H54 (cell line): Measurements from ENCODE around the gene DDX51.
A peak's percentile ranks its signal among the peaks of the same experiment; 100 is the strongest.
"Not testable (repeated sequence)": the region's sequence is repeated elsewhere in the genome, so short reads cannot be mapped to it uniquely, and the experiment has no call there.

ENCODE experiments used
- DNase-seq: peaks from one replicate; pipeline ENCODE4 v3.0.0; 2011; ENCODE audit warnings: low spot score, mixed read lengths; ENCODE audit not compliant: insufficient read length
- FAIRE-seq: peaks from 3 replicates; lab custom pipeline; 2011; peaks lifted over from hg19 to GRCh38; lab: Jason Lieb, UNC
- POLR2A ChIP-seq: IDR thresholded peaks from 2 replicates; pipeline ENCODE4 v1.6.1; 2011; ENCODE audit warnings: low read depth, mild to moderate bottlenecking, low read length

The DDX51 gene

GRCh38 chr12:132156573-132157325, 12.6 kb upstream of the DDX51 start:
- no peak for TF ChIP-seq POLR2A
- FAIRE-seq (no peak), DNase-seq (no peak)

- FAIRE-seq (no peak), DNase-seq (no peak)
- no peak for TF ChIP-seq POLR2A
Measured at GRCh38 chr12:132155771-132156572, 11.9 kb upstream of the DDX51 start.

- DNase-seq = no peak
- no peak for FAIRE-seq
- no peak for TF ChIP-seq POLR2A
Measured at GRCh38 chr12:132154941-132155770, 11.0 kb upstream of the DDX51 start.

- DNase-seq (no peak), FAIRE-seq (no peak)
- no peak for TF ChIP-seq POLR2A
Measured at GRCh38 chr12:132154341-132154761, 10.2 kb upstream of the DDX51 start.

GRCh38 chr12:132153501-132154340, 9.6 kb upstream of the DDX51 start:
- DNase-seq (peak; percentile 86), FAIRE-seq (no peak)
- no peak for TF ChIP-seq POLR2A

GRCh38 chr12:132152953-132153352, 8.8 kb upstream of the DDX51 start:
- no peak for FAIRE-seq
- TF ChIP-seq POLR2A = no peak

GRCh38 chr12:132152411-132152821, 8.3 kb upstream of the DDX51 start:
- no peak for FAIRE-seq

More at GRCh38 chr12:132152953-132153352, 8.8 kb upstream of the DDX51 start:
- no peak for DNase-seq

GRCh38 chr12:132151766-132152410, 7.8 kb upstream of the DDX51 start:
- FAIRE-seq = no peak
- TF ChIP-seq POLR2A = no peak
- DNase-seq = no peak

More at GRCh38 chr12:132152411-132152821, 8.3 kb upstream of the DDX51 start:
- no peak for TF ChIP-seq POLR2A
- DNase-seq = no peak

- FAIRE-seq = no peak
- TF ChIP-seq POLR2A = no peak
Measured at GRCh38 chr12:132151145-132151765, 7.1 kb upstream of the DDX51 start.

GRCh38 chr12:132150780-132151144, 6.6 kb upstream of the DDX51 start:
- FAIRE-seq (no peak), DNase-seq (no peak)
- TF ChIP-seq POLR2A = no peak

More at GRCh38 chr12:132151145-132151765, 7.1 kb upstream of the DDX51 start:
- DNase-seq = no peak

GRCh38 chr12:132149526-132149925, 5.4 kb upstream of the DDX51 start:
- FAIRE-seq, DNase-seq: not testable (repeated sequence)

- FAIRE-seq (no peak), DNase-seq (no peak)
- no peak for TF ChIP-seq POLR2A
Measured at GRCh38 chr12:132148368-132149045, 4.4 kb upstream of the DDX51 start.
